HL-60 (cell line): Measurements from ENCODE around the gene AIM2.

ENCODE experiments used
- DNase-seq, 2 experiments: peaks; one replicate each; pipeline ENCODE4 v3.0.0-alpha.2; 2010 to 2020; ENCODE audit warnings: low read depth in 1 of 2, low spot score in 1 of 2
- H3K27ac ChIP-seq: fragments of 250-450 bp; sonication (Bioruptor Pico); replicated peaks from 2 replicates; pipeline ENCODE4 v1.5.1; 2020; ENCODE audit warnings: mild to moderate bottlenecking, moderate library complexity
- H3K27me3 ChIP-seq: fragments of 250-450 bp; sonication (Bioruptor Pico); 2 replicates; pipeline ENCODE4 v1.5.1; 2021; ENCODE audit warnings: mild to moderate bottlenecking, moderate library complexity; ENCODE audit not compliant: insufficient read depth, poor library complexity, severe bottlenecking
- H3K4me3 ChIP-seq: replicated peaks from 2 replicates; pipeline ENCODE4 v1.5.1; 2011; ENCODE audit warnings: mild to moderate bottlenecking, control low read depth, low read length; ENCODE audit not compliant: insufficient read depth
- CTCF ChIP-seq: IDR thresholded peaks from one replicate; pipeline ENCODE4 v1.5.1; 2011; ENCODE audit warnings: low read length, control low read depth, inconsistent platforms; ENCODE audit not compliant: insufficient read depth
- GABPA ChIP-seq: IDR thresholded peaks from 2 replicates; pipeline ENCODE4 v1.6.1; 2012; ENCODE audit warnings: low read depth
- POLR2AphosphoS5 ChIP-seq: IDR thresholded peaks from 2 replicates; pipeline ENCODE4 v1.6.1; 2012; ENCODE audit warnings: low read depth
- SPI1 ChIP-seq: IDR thresholded peaks from 2 replicates; pipeline ENCODE4 v1.6.1; 2012; ENCODE audit warnings: low read depth, mild to moderate bottlenecking, borderline replicate concordance
- TF ChIP-seq, protein P1 (sequence below): IDR thresholded peaks from 2 replicates; pipeline ENCODE4 v1.6.1; 2012; ENCODE audit warnings: low read depth; ENCODE audit not compliant: insufficient replicate concordance

Gene AIM2

DNA sequence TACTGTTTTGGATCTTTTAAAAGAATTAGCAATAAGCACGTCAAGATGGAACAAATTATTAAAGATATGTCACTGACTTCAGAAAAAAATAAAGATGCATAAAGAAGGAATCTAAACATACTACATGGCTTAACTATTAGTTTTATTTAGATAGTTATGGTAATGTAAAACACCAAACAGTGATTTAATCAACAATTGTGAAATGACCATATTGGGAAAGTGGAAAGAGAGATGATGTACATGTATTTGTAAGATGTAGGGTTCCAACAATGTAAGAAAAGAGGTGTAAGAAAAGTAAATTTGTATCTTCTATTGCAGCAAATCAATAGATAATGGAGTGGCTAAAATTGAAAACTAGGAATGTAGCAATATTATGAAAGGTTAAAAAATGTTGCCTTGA is 6.4 kb upstream of the AIM2 start:
- no peak overlapping the region for H3K27ac ChIP-seq
- TF ChIP-seq GABPA: no peak
- TF ChIP-seq POLR2AphosphoS5: no peak
- TF ChIP-seq, protein P1, sequence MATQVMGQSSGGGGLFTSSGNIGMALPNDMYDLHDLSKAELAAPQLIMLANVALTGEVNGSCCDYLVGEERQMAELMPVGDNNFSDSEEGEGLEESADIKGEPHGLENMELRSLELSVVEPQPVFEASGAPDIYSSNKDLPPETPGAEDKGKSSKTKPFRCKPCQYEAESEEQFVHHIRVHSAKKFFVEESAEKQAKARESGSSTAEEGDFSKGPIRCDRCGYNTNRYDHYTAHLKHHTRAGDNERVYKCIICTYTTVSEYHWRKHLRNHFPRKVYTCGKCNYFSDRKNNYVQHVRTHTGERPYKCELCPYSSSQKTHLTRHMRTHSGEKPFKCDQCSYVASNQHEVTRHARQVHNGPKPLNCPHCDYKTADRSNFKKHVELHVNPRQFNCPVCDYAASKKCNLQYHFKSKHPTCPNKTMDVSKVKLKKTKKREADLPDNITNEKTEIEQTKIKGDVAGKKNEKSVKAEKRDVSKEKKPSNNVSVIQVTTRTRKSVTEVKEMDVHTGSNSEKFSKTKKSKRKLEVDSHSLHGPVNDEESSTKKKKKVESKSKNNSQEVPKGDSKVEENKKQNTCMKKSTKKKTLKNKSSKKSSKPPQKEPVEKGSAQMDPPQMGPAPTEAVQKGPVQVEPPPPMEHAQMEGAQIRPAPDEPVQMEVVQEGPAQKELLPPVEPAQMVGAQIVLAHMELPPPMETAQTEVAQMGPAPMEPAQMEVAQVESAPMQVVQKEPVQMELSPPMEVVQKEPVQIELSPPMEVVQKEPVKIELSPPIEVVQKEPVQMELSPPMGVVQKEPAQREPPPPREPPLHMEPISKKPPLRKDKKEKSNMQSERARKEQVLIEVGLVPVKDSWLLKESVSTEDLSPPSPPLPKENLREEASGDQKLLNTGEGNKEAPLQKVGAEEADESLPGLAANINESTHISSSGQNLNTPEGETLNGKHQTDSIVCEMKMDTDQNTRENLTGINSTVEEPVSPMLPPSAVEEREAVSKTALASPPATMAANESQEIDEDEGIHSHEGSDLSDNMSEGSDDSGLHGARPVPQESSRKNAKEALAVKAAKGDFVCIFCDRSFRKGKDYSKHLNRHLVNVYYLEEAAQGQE: no peak
- TF ChIP-seq SPI1: no peak
- TF ChIP-seq CTCF: no peak
- H3K4me3 ChIP-seq: no peak overlapping the region
- no peak for DNase-seq
- H3K27me3 ChIP-seq: no peaks in the 10 kb centered on the region

DNA sequence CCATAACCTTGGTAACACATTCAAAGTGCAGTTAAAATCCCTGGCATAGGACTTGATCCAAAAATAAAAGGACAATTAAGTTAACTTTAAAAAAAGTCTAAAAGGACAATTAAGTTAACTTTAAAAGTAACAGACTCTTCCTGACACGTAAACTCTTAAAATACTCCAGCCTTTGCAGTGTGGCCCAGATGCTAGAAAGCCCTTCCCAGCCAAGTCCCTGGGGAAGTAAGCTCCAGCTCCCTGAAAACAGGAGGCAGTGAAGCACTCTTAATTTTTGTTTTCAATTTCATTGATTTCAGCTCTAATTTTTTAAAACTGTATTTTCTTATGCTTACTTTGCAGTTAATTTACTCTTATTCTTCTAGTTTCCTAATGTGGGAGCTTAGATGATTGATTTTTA is 5.1 kb upstream of the AIM2 start:
- no peak for DNase-seq
- no peak overlapping the region for H3K27ac ChIP-seq
- H3K27me3 ChIP-seq: no peaks in the 10 kb centered on the region
- no peak overlapping the region for H3K4me3 ChIP-seq
- TF ChIP-seq CTCF (no peak), GABPA (no peak)

GRCh38 chr1:159079525-159079924 is 3.0 kb upstream of the AIM2 start:
- Histone ChIP-seq H3K27ac (no peak overlapping the region), H3K27me3 (no peaks in the 10 kb centered on the region), H3K4me3 (no peak overlapping the region)
- TF ChIP-seq, protein P1: no peak
- TF ChIP-seq POLR2AphosphoS5 (no peak), SPI1 (no peak), GABPA (no peak), CTCF (no peak)
- DNase-seq: no peak

- Histone ChIP-seq H3K27me3 (no peaks in the 10 kb centered on the region), H3K4me3 (no peak overlapping the region), H3K27ac (peak overlapping the region; percentile 72)
- peak; percentile 42; the same call in 1 of the 2 replicates for TF ChIP-seq GABPA
- TF ChIP-seq, protein P1: no peak
- TF ChIP-seq CTCF: no peak
- TF ChIP-seq SPI1: peak; percentile 24; the same call in 1 of the 2 replicates
- peak; percentile 95 for TF ChIP-seq POLR2AphosphoS5
- peak; percentile 84 to 88 for DNase-seq
Observed at GRCh38 chr1:159077120-159077961, 775 bp upstream of the AIM2 start.
